BLaER1 treated with 17β-estradiol and CSF1 and Interleukin-3, amounts not matched to agents 10 nM and 100 nM (cell line): ENCODE data around the gene ADAMTS13.

Source experiments
- H3K27ac ChIP-seq, 11 experiments: shearing (Covaris generic); formaldehyde crosslinking; 2 replicates each; pipeline ENCODE4 v1.8.1; 2022
- H3K27me3 ChIP-seq, 11 experiments: shearing (Covaris generic); formaldehyde crosslinking; 2 replicates each; pipeline ENCODE4 v1.8.1; 2022
- H3K36me3 ChIP-seq, 11 experiments: shearing (Covaris generic); formaldehyde crosslinking; 2 replicates each; pipeline ENCODE4 v1.8.1; 2022
- H3K4me1 ChIP-seq, 10 experiments: shearing (Covaris generic); formaldehyde crosslinking; 2 replicates each; pipeline ENCODE4 v1.8.1; 2022
- H3K4me2 ChIP-seq, 11 experiments: shearing (Covaris generic); formaldehyde crosslinking; 2 replicates each; pipeline ENCODE4 v1.8.1; 2022
- H3K4me3 ChIP-seq, 10 experiments: shearing (Covaris generic); formaldehyde crosslinking; 2 replicates each; pipeline ENCODE4 v1.8.1; 2022
- H3K9ac ChIP-seq, 11 experiments: shearing (Covaris generic); formaldehyde crosslinking; 2 replicates each; pipeline ENCODE4 v1.8.1; 2022
- H3K9me3 ChIP-seq, 11 experiments: shearing (Covaris generic); formaldehyde crosslinking; replicated peaks in 1 of 11; 2 replicates each; pipeline ENCODE4 v1.8.1; 2022
- H4K20me1 ChIP-seq, 11 experiments: shearing (Covaris generic); formaldehyde crosslinking; 2 replicates each; pipeline ENCODE4 v1.8.1; 2022
- Cebpa-rat ChIP-seq, 11 experiments: shearing (Covaris generic); IDR thresholded peaks; 2 replicates each; pipeline ENCODE4 v1.8.1; 2022

Gene ADAMTS13

DNA sequence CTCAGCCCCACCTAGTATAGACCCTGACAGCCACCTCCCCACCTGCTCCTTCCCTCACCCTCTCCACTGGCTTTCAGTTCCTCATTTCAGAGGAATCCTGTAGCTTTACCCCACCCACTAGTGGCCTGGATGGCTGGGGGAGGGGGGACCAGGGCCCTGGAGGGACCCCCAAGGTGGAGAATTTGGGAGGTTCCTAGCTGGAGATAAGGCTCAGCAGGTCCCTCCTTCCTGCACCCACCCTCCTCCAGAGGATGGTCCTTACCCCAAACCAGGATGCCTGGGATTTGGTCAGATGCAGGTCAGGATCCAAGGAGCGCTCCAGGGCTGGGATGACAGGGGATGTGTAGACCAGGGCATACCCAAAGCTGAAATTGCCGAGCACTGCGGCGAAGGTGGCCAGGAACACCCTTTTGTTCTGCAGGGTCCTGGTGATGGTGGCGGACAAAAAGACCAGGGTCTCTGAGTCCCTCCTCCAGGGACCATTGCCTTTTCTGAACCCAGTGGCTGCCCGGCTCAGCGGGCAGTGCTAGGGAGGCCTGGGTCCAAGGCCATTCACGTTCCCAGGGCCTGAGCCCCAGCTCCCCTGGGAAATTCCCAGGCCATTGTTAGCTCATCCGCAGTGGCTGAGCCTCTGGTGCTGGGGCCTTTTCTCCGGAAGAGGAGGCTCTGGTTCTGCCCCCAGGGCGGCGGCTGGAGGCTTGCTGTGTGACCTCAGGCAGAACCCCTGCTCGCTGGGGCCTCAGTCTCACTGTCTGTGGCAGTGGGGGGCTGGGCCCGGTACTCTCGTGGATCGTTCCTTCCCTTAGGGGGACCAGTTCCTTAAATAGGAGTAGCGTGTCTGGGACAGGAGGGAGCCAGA is 56.1 kb downstream of the ADAMTS13 start:
- peak overlapping the region; percentile 66 to 82 (median 79); a peak in 21 of 22 replicates for H3K9ac ChIP-seq

GRCh38 chr9:133478851-133479711 is 56.9 kb downstream of the ADAMTS13 start, which contains the start of gene SLC2A6:
Gene SLC2A6, minus strand, starts transcription at chr9:133479099. Its CDS starts 40 bp downstream, at chr9:133479059.
- peak within 1 kb of the TSS; percentile 90 to 100 (median 98) for H3K4me2 ChIP-seq
- no peak for TF ChIP-seq Cebpa-rat (IDR thresholded peaks at IDR 0.05)
- peak within 1 kb of the TSS; percentile 55 to 78 (median 66) for H3K4me3 ChIP-seq
- H4K20me1 ChIP-seq, result peaks cover 0 to 45% (median 36%) of the 10 kb centered on the region in 11 experiments; a peak in 18 of 22 replicates
- peaks cover 0 to 32% (median 14%) of the 10 kb centered on the region in 11 experiments; a peak in 13 of 22 replicates for H3K36me3 ChIP-seq
- H3K9ac ChIP-seq, result peak within 1 kb of the TSS; percentile 66 to 82 (median 79); a peak in 21 of 22 replicates
- peak within 1 kb of the TSS in 10 of 11 experiments; percentile 57 to 74 (median 70); a peak in 19 of 22 replicates for H3K27ac ChIP-seq
- H3K4me1 ChIP-seq, result peaks cover 44 to 62% (median 56%) of the 10 kb centered on the region in 10 experiments
- H3K9me3 ChIP-seq, result no peaks in the 10 kb centered on the region
- no peaks in the 10 kb centered on the region; a peak in 1 of 22 replicates for H3K27me3 ChIP-seq

More for the DNA sequence above, 56.1 kb downstream of the ADAMTS13 start:
- peak overlapping the region in 10 of 11 experiments; percentile 57 to 74 (median 70); a peak in 19 of 22 replicates for H3K27ac ChIP-seq
- H3K4me3 ChIP-seq, result peak overlapping the region; percentile 55 to 78 (median 66)
- H3K36me3 ChIP-seq, result peaks cover 0 to 41% (median 23%) of the 10 kb centered on the region in 11 experiments; a peak in 18 of 22 replicates
- peaks cover 49 to 68% (median 62%) of the 10 kb centered on the region in 10 experiments for H3K4me1 ChIP-seq
- no peak for TF ChIP-seq Cebpa-rat (IDR thresholded peaks at IDR 0.05)
- H3K4me2 ChIP-seq, result peak overlapping the region; percentile 90 to 100 (median 98)
- H4K20me1 ChIP-seq, result peaks cover 0 to 51% (median 45%) of the 10 kb centered on the region in 11 experiments; a peak in 18 of 22 replicates
- H3K9me3 ChIP-seq, result no peaks in the 10 kb centered on the region
- no peaks in the 10 kb centered on the region for H3K27me3 ChIP-seq

- Histone ChIP-seq H3K9me3 (no peaks in the 10 kb centered on the region), H3K4me3 (no peak overlapping the region), H3K36me3 (no peaks in the 10 kb centered on the region), H3K27ac (no peak overlapping the region), H3K4me1 (peaks cover 36 to 52% (median 47%) of the 10 kb centered on the region in 10 experiments), H4K20me1 (peaks cover 0 to under 1% (median 0%) of the 10 kb centered on the region in 11 experiments; a peak in 1 of 22 replicates), H3K9ac (no peak overlapping the region), H3K4me2 (no peak overlapping the region), H3K27me3 (no peaks in the 10 kb centered on the region; a peak in 1 of 22 replicates)
- no peak for TF ChIP-seq Cebpa-rat (IDR thresholded peaks at IDR 0.05)
Observed at GRCh38 chr9:133483611-133484010, 61.4 kb downstream of the ADAMTS13 start.

DNA sequence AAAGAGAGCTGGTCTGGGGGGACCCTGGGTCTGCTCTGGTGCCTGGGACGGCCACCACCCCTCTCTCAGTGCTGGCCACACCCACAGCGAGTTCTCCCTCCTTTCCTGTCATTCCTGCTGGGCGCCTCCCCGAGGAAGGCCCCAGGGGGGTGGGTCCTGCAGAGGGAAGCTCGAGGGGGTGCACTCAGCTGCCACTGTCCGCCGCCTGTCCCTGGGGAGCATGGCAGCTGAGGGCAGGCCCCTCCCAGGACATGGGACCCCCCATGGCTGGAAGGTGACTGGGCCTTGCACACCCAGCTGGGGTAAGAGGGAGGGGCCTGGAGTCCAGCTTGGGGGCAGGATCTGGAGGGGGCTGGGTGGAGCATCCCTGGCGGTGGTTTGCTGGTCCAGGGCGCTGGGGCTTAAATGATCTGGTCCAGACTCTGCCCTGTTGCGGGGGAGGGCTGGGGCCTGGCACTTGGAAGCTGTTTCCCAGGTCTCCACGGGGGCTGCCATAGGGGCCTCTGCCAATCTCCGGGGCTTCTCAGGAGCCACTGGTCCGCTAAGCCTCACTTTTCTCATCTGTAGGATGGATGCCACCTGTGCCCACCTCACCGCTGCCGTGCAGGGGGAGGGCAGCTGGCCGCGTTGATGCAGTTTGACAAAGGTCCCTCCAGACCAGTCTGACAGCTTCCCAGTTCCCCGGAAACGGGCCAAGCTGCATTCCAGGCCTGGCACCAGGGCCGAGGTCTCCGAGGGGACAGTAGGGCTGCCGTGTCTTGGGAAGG is 62.7 kb downstream of the ADAMTS13 start:
- Histone ChIP-seq H3K27ac (no peak overlapping the region), H3K27me3 (no peaks in the 10 kb centered on the region; a peak in 1 of 22 replicates), H3K9me3 (no peaks in the 10 kb centered on the region), H3K4me3 (no peak overlapping the region), H4K20me1 (no peaks in the 10 kb centered on the region), H3K9ac (peak overlapping the region in 9 of 11 experiments; percentile 5 to 53 (median 26); a peak in 8 of 22 replicates), H3K4me2 (peak overlapping the region; percentile 41 to 85 (median 77)), H3K4me1 (peaks cover 29 to 47% (median 37%) of the 10 kb centered on the region in 10 experiments), H3K36me3 (no peaks in the 10 kb centered on the region)
- TF ChIP-seq Cebpa-rat (IDR thresholded peaks at IDR 0.05), result no peak

GRCh38 chr9:133485531-133486260 is 63.5 kb downstream of the ADAMTS13 start:
- Histone ChIP-seq H3K9me3 (no peaks in the 10 kb centered on the region), H4K20me1 (no peaks in the 10 kb centered on the region), H3K4me1 (peaks cover 28 to 45% (median 35%) of the 10 kb centered on the region in 10 experiments), H3K27ac (peak overlapping the region in 7 of 11 experiments; percentile 8 to 59 (median 30); a peak in 9 of 22 replicates), H3K27me3 (no peaks in the 10 kb centered on the region; a peak in 1 of 22 replicates), H3K4me3 (peak overlapping the region in 2 of 10 experiments; percentile 4 to 21; a peak in 3 of 20 replicates), H3K9ac (peak overlapping the region; percentile 3 to 53 (median 27); a peak in 11 of 22 replicates), H3K36me3 (no peaks in the 10 kb centered on the region), H3K4me2 (peak overlapping the region; percentile 41 to 85 (median 77))
- TF ChIP-seq Cebpa-rat (IDR thresholded peaks at IDR 0.05), result no peak

GRCh38 chr9:133487331-133487725 is 65.2 kb downstream of the ADAMTS13 start:
- Histone ChIP-seq H3K4me1 (peaks cover 34 to 59% (median 44%) of the 10 kb centered on the region in 10 experiments), H3K27ac (peak overlapping the region in 4 of 11 experiments; percentile 24 to 66 (median 37); a peak in 4 of 22 replicates), H3K4me3 (no peak overlapping the region), H3K4me2 (peak overlapping the region; percentile 29 to 79 (median 44); a peak in 17 of 22 replicates), H3K36me3 (no peaks in the 10 kb centered on the region), H4K20me1 (no peaks in the 10 kb centered on the region), H3K27me3 (no peaks in the 10 kb centered on the region; a peak in 1 of 22 replicates), H3K9ac (peak overlapping the region in 8 of 11 experiments; percentile 19 to 54 (median 31); a peak in 7 of 22 replicates), H3K9me3 (no peaks in the 10 kb centered on the region)
- TF ChIP-seq Cebpa-rat (IDR thresholded peaks at IDR 0.05), result no peak

GRCh38 chr9:133488686-133489252 is 66.6 kb downstream of the ADAMTS13 start:
- no peaks in the 10 kb centered on the region for H4K20me1 ChIP-seq
- no peaks in the 10 kb centered on the region; a peak in 1 of 22 replicates for H3K27me3 ChIP-seq
- no peak overlapping the region for H3K4me3 ChIP-seq
- H3K36me3 ChIP-seq, result no peaks in the 10 kb centered on the region
- no peak for TF ChIP-seq Cebpa-rat (IDR thresholded peaks at IDR 0.05)
- H3K9me3 ChIP-seq, result no peaks in the 10 kb centered on the region
- H3K9ac ChIP-seq, result 0 out of 22 replicates have a peak overlapping the region, but pooled peaks of 1 of the 11 experiments have one; percentile 3
- peak overlapping the region in 1 of 11 experiments; percentile 79; a peak in 2 of 22 replicates for H3K4me2 ChIP-seq
- no peak overlapping the region for H3K27ac ChIP-seq
- peaks cover 38 to 63% (median 47%) of the 10 kb centered on the region in 10 experiments for H3K4me1 ChIP-seq
